Measurements from ENCODE around the gene DARS2. TPM values are rescaled to one million over a fixed set of nuclear protein-coding genes. Genes with fewer than 3 reads are reported as not detected.

The DARS2 gene
- total and polyA plus RNA-seq, 10 of the 15 experiments (the other 5 are each of a cell fraction or from before 2014, with no cell fraction given): 23.9 to 69.7 (median 37.3) TPM

- TF ChIP-seq GATAD2B (conservative IDR thresholded peaks at IDR 0.05; ENCODE audit: low read depth) (no peak), NR2C2 (IDR thresholded peaks at IDR 0.05; ENCODE audit: borderline replicate concordance, control insufficient read depth, insufficient read length, low read depth) (no peak), ATF2 (IDR thresholded peaks at IDR 0.05; ENCODE audit: low read length) (no peak)
Measured at GRCh38 chr1:173894189-173894588, 69.7 kb downstream of the DARS2 start (continued).

GRCh38 chr1:173900427-173900826, 76.0 kb downstream of the DARS2 start:
- Histone ChIP-seq H3K36me3 (ENCODE audit: control insufficient read depth in 2 of 2, insufficient read depth in 2 of 2, low read length in 1 of 2) (no peaks in the 10 kb centered on the region), H3K27ac (ENCODE audit: control insufficient read depth, insufficient read depth) (no peak overlapping the region), H3K79me2 (ENCODE audit: control insufficient read depth, insufficient read depth, low read length) (no peaks in the 10 kb centered on the region), H3K9ac (ENCODE audit: control insufficient read depth, insufficient read depth, low read length) (no peak overlapping the region), H3K9me3 (replicated peaks; ENCODE audit: control insufficient read depth, insufficient read depth, low read length) (no peaks in the 10 kb centered on the region), H4K20me1 (ENCODE audit: control insufficient read depth, insufficient read depth) (no peaks in the 10 kb centered on the region), H3K4me2 (ENCODE audit: control insufficient read depth, insufficient read depth) (no peak overlapping the region), H2AFZ (ENCODE audit: control insufficient read depth, low read depth, low read length) (no peak overlapping the region), H3K4me3 (no peak overlapping the region), H3K4me1 (ENCODE audit: control insufficient read depth, insufficient read depth, low read length) (peaks cover 6% of the 10 kb centered on the region; the same call in 1 of the 2 replicates), H3K27me3 (replicated peaks in 1 of 2; ENCODE audit: control insufficient read depth in 2 of 2, insufficient read depth in 2 of 2, low read length in 1 of 2) (no peaks in the 10 kb centered on the region)
- DNase-seq (ENCODE audit: low read depth, low spot score) (no peak), FAIRE-seq (no peak), ATAC-seq (no peak; the same call in 2 of the 3 replicates)
- WGBS (ENCODE audit: insufficient coverage, insufficient replicate concordance, low lambda C conversion rate, missing lambda C conversion rate): 82% methylated on average over 2 of the region's 2 CpGs
- in situ Hi-C loops (cut with MboI): no loop called here
- BruUV-seq (replicated peaks): no TSS peak
- ChIA-PET RAD21 (ENCODE audit: unreplicated experiment) (no interaction called here), CTCF (no interaction called here), SMC1A (ENCODE audit: uncharacterized antibody, unreplicated experiment) (no interaction called here), POLR2A (no interaction called here)
- intact Hi-C loops (cut with micrococcal nuclease; ENCODE audit: unreplicated experiment): no loop called here
- no peak for TF ChIP-seq ELK1 (IDR thresholded peaks at IDR 0.05; ENCODE audit: low read depth, low read length)
- no peak for TF ChIP-seq NFXL1 (IDR thresholded peaks at IDR 0.05; ENCODE audit: borderline replicate concordance)
- TF ChIP-seq JUNB (IDR thresholded peaks at IDR 0.05): no peak
- no peak for TF ChIP-seq LARP7 (IDR thresholded peaks at IDR 0.05)
- no peak for TF ChIP-seq SIN3A (IDR thresholded peaks at IDR 0.05; ENCODE audit: low read depth, low read length)
- no peak for TF ChIP-seq CBX3 (IDR thresholded peaks at IDR 0.05; ENCODE audit: borderline replicate concordance, low read depth)
- no peak for TF ChIP-seq SPI1 (IDR thresholded peaks at IDR 0.05; ENCODE audit: borderline replicate concordance, insufficient read depth, low read depth, low read length)
- TF ChIP-seq MLLT1 (IDR thresholded peaks at IDR 0.05): no peak
- no peak for TF ChIP-seq CTCF (IDR thresholded peaks at IDR 0.05 in 2 of 3, conservative IDR thresholded peaks at IDR 0.05 in 1 of 3; ENCODE audit: control insufficient read depth in 2 of 3, extremely low read depth in 1 of 3, insufficient read depth in 1 of 3, low read depth in 3 of 3, low read length in 3 of 3)
- TF ChIP-seq CREB1 (IDR thresholded peaks at IDR 0.05; ENCODE audit: low read depth): no peak
- TF ChIP-seq NR2F1 (conservative IDR thresholded peaks at IDR 0.05): no peak
- no peak for TF ChIP-seq YY1 (IDR thresholded peaks at IDR 0.05; ENCODE audit: low read depth, low read length)
- no peak for TF ChIP-seq PBX3 (IDR thresholded peaks at IDR 0.05; ENCODE audit: insufficient replicate concordance, low read depth, low read length)
- TF ChIP-seq SUZ12 (IDR thresholded peaks at IDR 0.05; ENCODE audit: unreplicated experiment): no peak
- TF ChIP-seq FOXK2 (IDR thresholded peaks at IDR 0.05): no peak

Measured in GM12878 (cell line).